H1 (cell line): ENCODE data around the gene CCDC174. TPM values are rescaled to one million over a fixed set of nuclear protein-coding genes. Genes with fewer than 3 reads are reported as not detected.

Source experiments
- CTCF ChIA-PET: fragments of 300-600 bp; sonication (Branson Sonifier 250); formaldehyde crosslinking; loops from one replicate; lab custom pipeline; 2021; ENCODE audit not compliant: partially characterized antibody; lab: Charles Lee
- POLR2A ChIA-PET: fragments of 300-600 bp; sonication (Branson Sonifier 250); formaldehyde crosslinking; loops from one replicate; lab custom pipeline; 2021; ENCODE audit warnings: inconsistent platforms; ENCODE audit not compliant: partially characterized antibody; lab: Charles Lee
- DNase-seq, 2 experiments: peaks; one replicate each; pipeline versions ENCODE4 v3.0.0 to v3.0.0-alpha.2; 2010 to 2022; ENCODE audit warnings: low spot score in 2 of 2, low read depth in 1 of 2, mixed read lengths in 1 of 2
- FAIRE-seq: peaks from 2 replicates; lab custom pipeline; 2011; peaks lifted over from hg19 to GRCh38; lab: Jason Lieb, UNC
- H2AFZ ChIP-seq: 2 replicates; pipeline ENCODE4 v1.8.1; 2012; ENCODE audit warnings: low read length, inconsistent platforms
- H2AK5ac ChIP-seq: 2 replicates; pipeline ENCODE4 v1.6.1; 2013; ENCODE audit warnings: low read depth, low read length
- H2BK120ac ChIP-seq: replicated peaks from 2 replicates; pipeline ENCODE3; 2013; ENCODE audit warnings: low read depth, low read length, inconsistent platforms
- H2BK12ac ChIP-seq: 2 replicates; pipeline ENCODE4 v1.6.1; 2013; ENCODE audit warnings: low read depth, low read length
- H2BK15ac ChIP-seq: 2 replicates; pipeline ENCODE4 v1.6.1; 2013; ENCODE audit warnings: low read length
- H2BK20ac ChIP-seq: 2 replicates; pipeline ENCODE4 v1.6.1; 2013; ENCODE audit warnings: low read length
- H2BK5ac ChIP-seq: 2 replicates; pipeline ENCODE4 v1.6.1; 2013; ENCODE audit warnings: low read depth, low read length
- H3K14ac ChIP-seq: 2 replicates; pipeline ENCODE4 v1.6.1; 2013; ENCODE audit warnings: inconsistent platforms; ENCODE audit not compliant: insufficient read length
- H3K18ac ChIP-seq: 2 replicates; pipeline ENCODE4 v1.6.1; 2013; ENCODE audit warnings: low read length; ENCODE audit errors: extremely low read depth
- H3K23ac ChIP-seq: 2 replicates; pipeline ENCODE4 v1.6.1; 2013; ENCODE audit warnings: inconsistent platforms; ENCODE audit not compliant: insufficient read length
- H3K23me2 ChIP-seq: 2 replicates; pipeline ENCODE4 v1.6.1; 2013; ENCODE audit warnings: low read depth, low read length
- H3K27ac ChIP-seq: 2 replicates; pipeline ENCODE4 v1.6.1; 2011; ENCODE audit warnings: low read depth, low read length, inconsistent platforms
- H3K27me3 ChIP-seq, 4 experiments: replicated peaks in 1 of 4; 1 replicate in 1 of 4; 2 replicates in 3 of 4; pipeline versions ENCODE4 v1.6.1 to v1.8.1; 2011 to 2013; ENCODE audit warnings: low read length in 3 of 4, mild to moderate bottlenecking in 3 of 4, inconsistent platforms in 2 of 4, mixed read lengths in 2 of 4, moderate library complexity in 1 of 4; ENCODE audit not compliant: control insufficient read depth in 3 of 4, insufficient read depth in 3 of 4; ENCODE audit errors: extremely low read depth in 1 of 4
- H3K36me3 ChIP-seq, 4 experiments: 2 replicates each; pipeline versions ENCODE4 v1.6.1 to v1.8.1; 2011 to 2013; ENCODE audit warnings: mild to moderate bottlenecking in 4 of 4, low read length in 3 of 4, moderate library complexity in 2 of 4, control low read depth in 1 of 4, inconsistent platforms in 1 of 4; ENCODE audit not compliant: insufficient read depth in 4 of 4, control insufficient read depth in 2 of 4
- H3K4ac ChIP-seq: replicated peaks from 2 replicates; pipeline ENCODE3; 2013; ENCODE audit warnings: low read length, low read depth, mixed read lengths, inconsistent platforms; ENCODE audit not compliant: insufficient read length
- H3K4me1 ChIP-seq, 4 experiments: replicated peaks in 1 of 4; 1 replicate in 1 of 4; 2 replicates in 3 of 4; pipeline versions ENCODE4 v1.6.1 to v1.8.1; 2011 to 2013; ENCODE audit warnings: low read length in 3 of 4, inconsistent platforms in 2 of 4, mixed read lengths in 1 of 4; ENCODE audit not compliant: insufficient read depth in 4 of 4, control insufficient read depth in 3 of 4
- H3K4me2 ChIP-seq, 2 experiments: 2 replicates each; pipeline versions ENCODE4 v1.6.1 to v1.8.1; 2011 to 2013; ENCODE audit warnings: low read depth in 2 of 2, low read length in 2 of 2, control low read depth in 1 of 2, inconsistent platforms in 1 of 2, mild to moderate bottlenecking in 1 of 2; ENCODE audit not compliant: insufficient read depth in 1 of 2
- H3K4me3 ChIP-seq, 4 experiments: fragments of 200-600, 300-600 bp in 1 of 4; sonication (generic), shearing (Covaris generic), sonication (Bioruptor Twin) in 1 of 4; 2 replicates each; pipeline versions ENCODE4 v1.5.1 to v1.8.1; 2011 to 2016; ENCODE audit warnings: low read length in 4 of 4, low read depth in 3 of 4, control low read depth in 2 of 4, inconsistent platforms in 2 of 4, mild to moderate bottlenecking in 2 of 4, mixed read lengths in 1 of 4, moderate library complexity in 1 of 4; ENCODE audit not compliant: insufficient read depth in 2 of 4; ENCODE audit errors: extremely low read depth in 1 of 4
- H3K56ac ChIP-seq: replicated peaks from 2 replicates; pipeline ENCODE3; 2013; ENCODE audit warnings: low read depth, mild to moderate bottlenecking, mixed read lengths, low read length, inconsistent platforms; ENCODE audit not compliant: insufficient read length
- H3K79me1 ChIP-seq: 2 replicates; pipeline ENCODE4 v1.6.1; 2013; ENCODE audit warnings: low read depth, low read length, control low read depth
- H3K79me2 ChIP-seq, 2 experiments: 2 replicates each; pipeline versions ENCODE4 v1.6.1 to v1.8.1; 2012 to 2013; ENCODE audit warnings: low read length in 2 of 2, mild to moderate bottlenecking in 2 of 2, inconsistent platforms in 1 of 2; ENCODE audit not compliant: insufficient read depth in 2 of 2, control insufficient read depth in 1 of 2
- H3K9ac ChIP-seq, 4 experiments: replicated peaks in 1 of 4; 1 replicate in 1 of 4; 2 replicates in 3 of 4; pipeline versions ENCODE4 v1.6.1 to v1.8.1; 2011 to 2013; ENCODE audit warnings: low read depth in 3 of 4, low read length in 3 of 4, control low read depth in 2 of 4, mild to moderate bottlenecking in 2 of 4, moderate library complexity in 2 of 4, inconsistent platforms in 1 of 4; ENCODE audit errors: extremely low read depth in 1 of 4
- H3K9me3 ChIP-seq, 2 experiments: 2 replicates each; pipeline versions ENCODE4 v1.6.1 to v1.8.1; 2012 to 2013; ENCODE audit warnings: mild to moderate bottlenecking in 2 of 2, moderate library complexity in 2 of 2, control low read depth in 1 of 2, inconsistent platforms in 1 of 2, low read depth in 1 of 2, low read length in 1 of 2, mixed read lengths in 1 of 2; ENCODE audit not compliant: insufficient read depth in 2 of 2
- H4K20me1 ChIP-seq, 2 experiments: replicated peaks in 1 of 2; 2 replicates each; pipeline versions ENCODE3 to v1.8.1; 2011 to 2013; ENCODE audit warnings: inconsistent platforms in 2 of 2, low read length in 2 of 2, mild to moderate bottlenecking in 1 of 2; ENCODE audit not compliant: insufficient read depth in 2 of 2, control insufficient read depth in 1 of 2
- H4K5ac ChIP-seq: 2 replicates; pipeline ENCODE4 v1.6.1; 2013; ENCODE audit warnings: low read length, low read depth, mixed read lengths, inconsistent platforms; ENCODE audit not compliant: insufficient read length
- H4K8ac ChIP-seq: 2 replicates; pipeline ENCODE4 v1.8.0; 2013; ENCODE audit warnings: mild to moderate bottlenecking, moderate library complexity, low read length, inconsistent platforms; ENCODE audit not compliant: insufficient read depth; ENCODE audit errors: extremely low read depth
- H4K91ac ChIP-seq: replicated peaks from 2 replicates; pipeline ENCODE3; 2013; ENCODE audit warnings: low read length, mixed read lengths, inconsistent platforms; ENCODE audit not compliant: insufficient read length
- CHD2 ChIP-seq: IDR thresholded peaks from 2 replicates; pipeline ENCODE4 v1.6.1; 2012; ENCODE audit warnings: low read length, improper control_type of control experiment
- GTF2F1 ChIP-seq: IDR thresholded peaks from 2 replicates; pipeline ENCODE4 v1.6.1; 2012; ENCODE audit warnings: low read depth, low read length, improper control_type of control experiment, borderline replicate concordance
- HDAC2 ChIP-seq, 2 experiments: fragments of 300-600 bp in 1 of 2; sonication (generic) in 1 of 2; IDR thresholded peaks; 2 replicates each; pipeline ENCODE4 v1.6.1; 2011 to 2012; ENCODE audit warnings: low read depth in 2 of 2, low read length in 2 of 2, mild to moderate bottlenecking in 2 of 2, moderate library complexity in 2 of 2, borderline replicate concordance in 1 of 2, inconsistent platforms in 1 of 2
- SP2 ChIP-seq: IDR thresholded peaks from 2 replicates; pipeline ENCODE4 v1.6.1; 2012; ENCODE audit warnings: mild to moderate bottlenecking, low read length, inconsistent platforms
- TAF7 ChIP-seq: optimal IDR thresholded peaks from 2 replicates; pipeline ENCODE3; 2011; ENCODE audit warnings: low read depth, mild to moderate bottlenecking, inconsistent platforms, low read length, moderate library complexity, borderline replicate concordance
- ZNF274 ChIP-seq: IDR thresholded peaks from 2 replicates; pipeline ENCODE4 v1.7.0; 2012; ENCODE audit warnings: low read length, borderline replicate concordance; ENCODE audit errors: extremely low read depth
- WGBS, 2 experiments: shearing (Covaris generic) in 1 of 2; methylation state at CpG; one replicate each; pipeline versions ENCODE4 v1.1.6 to v1.1.7; 2013 to 2015; ENCODE audit warnings: low lambda C conversion rate in 2 of 2, mixed read lengths in 2 of 2, inconsistent platforms in 1 of 2, low coverage in 1 of 2, missing lambda C conversion rate in 1 of 2; ENCODE audit not compliant: insufficient replicate concordance in 2 of 2, insufficient coverage in 1 of 2, insufficient read length in 1 of 2; ENCODE audit errors: extremely low coverage in 1 of 2, missing lambda C conversion rate in 1 of 2; 5-methylcytosine and 5-hydroxymethylcytosine counted together
- polyA plus RNA-seq, 7 experiments: library from polyadenylated mRNA; depleted of rRNA in 3 of 7; stranded (reverse) in 5 of 7; unstranded in 2 of 7; fragments of >200 nt in 5 of 7; fragments of 200-250 nt in 2 of 7; gene quantifications; 1 replicate in 5 of 7; 2 replicates in 1 of 7; 4 replicates in 1 of 7; pipeline versions ENCODE4 v1.2.1 to v1.2.3, GENCODE V29; 2011 to 2013; ENCODE audit warnings: missing spikeins in 2 of 7, mixed read lengths in 2 of 7
- total RNA-seq: library from RNA; stranded (reverse); fragmentation: NEBNext Ultra II Directional; extraction: Animal tissue kit (Norgen Biotek cat#: 25700); gene quantifications from 2 replicates; pipeline ENCODE4 v1.2.1, GENCODE V29; 2021

The CCDC174 gene
- total and polyA plus RNA-seq, 2 of the 8 experiments (the other 6 are each of a cell fraction or from before 2014, with no cell fraction given): 3.5 to 11.9 TPM

DNA sequence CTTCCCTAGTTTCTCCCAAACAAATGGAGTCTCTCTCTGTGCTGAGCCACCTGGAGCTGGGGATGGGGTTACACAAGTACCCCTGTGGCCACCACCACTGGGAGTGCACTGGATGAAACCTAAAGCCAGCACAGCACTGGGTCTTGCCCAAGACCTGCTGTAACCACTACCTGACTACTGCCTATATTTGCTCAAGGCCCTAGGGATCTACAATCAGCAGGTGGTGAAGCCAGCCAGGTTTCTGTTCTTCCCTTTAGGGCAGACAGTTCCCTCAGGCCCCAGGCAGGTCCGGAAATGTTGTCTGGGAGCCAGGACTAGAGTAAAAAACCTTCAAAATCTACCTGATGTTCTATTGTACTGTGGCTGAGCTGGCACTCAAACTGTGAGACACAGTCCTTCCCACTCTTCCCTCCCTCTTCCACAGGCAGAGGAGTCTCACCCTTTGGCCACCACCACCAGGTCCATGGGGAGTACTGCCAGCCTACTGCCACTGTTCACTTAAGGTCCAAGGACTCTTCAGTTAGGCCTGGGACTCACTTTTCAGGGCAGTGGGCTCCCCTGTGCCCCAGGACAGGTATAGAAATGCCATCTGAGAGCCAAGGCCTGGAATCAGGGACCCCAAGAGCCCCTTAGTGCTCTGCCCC lies 47.2 kb downstream of the CCDC174 start:
- H3K79me1 ChIP-seq: no peaks in the 10 kb centered on the region
- no peaks in the 10 kb centered on the region for H3K23me2 ChIP-seq
- no peaks in the 10 kb centered on the region for H3K36me3 ChIP-seq
- H4K20me1 ChIP-seq: no peaks in the 10 kb centered on the region
- no peak for TF ChIP-seq SP2
- TF ChIP-seq HDAC2 (IDR thresholded peaks at IDR 0.05; ENCODE audit: borderline replicate concordance in 1 of 2, low read depth in 2 of 2, low read length in 2 of 2): no peak
- no peak for TF ChIP-seq CHD2
- no peak for TF ChIP-seq GTF2F1
- no peak for TF ChIP-seq ZNF274
- TF ChIP-seq TAF7: no peak
- no peak overlapping the region for H4K91ac ChIP-seq
- no peak overlapping the region for H3K9ac ChIP-seq
- no peak overlapping the region for H2AFZ ChIP-seq
- H3K27me3 ChIP-seq: no peaks in the 10 kb centered on the region
- no peak overlapping the region for H2BK20ac ChIP-seq
- no peak overlapping the region for H3K4ac ChIP-seq
- H3K4me1 ChIP-seq: no peaks in the 10 kb centered on the region
- H2AK5ac ChIP-seq: no peak overlapping the region
- no peak overlapping the region for H2BK15ac ChIP-seq
- no peak overlapping the region for H3K27ac ChIP-seq
- no peak overlapping the region for H3K18ac ChIP-seq
- ChIA-PET POLR2A (no interaction called here), CTCF (interaction anchor here (1.0 to 2.6 kb wide), 3 partner anchors 12 to 228 kb away, joined by 3 to 8 read pairs (median 6); no protein-coding TSS in a partner anchor)
- H2BK5ac ChIP-seq: no peak overlapping the region
- no peak overlapping the region for H2BK12ac ChIP-seq
- no peak overlapping the region for H3K4me3 ChIP-seq
- no peak overlapping the region for H3K56ac ChIP-seq
- no peak overlapping the region for H3K14ac ChIP-seq
- H3K9me3 ChIP-seq: no peaks in the 10 kb centered on the region
- H3K23ac ChIP-seq: no peak overlapping the region
- no peak overlapping the region for H4K8ac ChIP-seq
- DNase-seq: peak in 1 of 2 experiments; percentile 26
- H3K4me2 ChIP-seq: no peak overlapping the region
- no peak for FAIRE-seq
- H3K79me2 ChIP-seq: no peaks in the 10 kb centered on the region
- WGBS, 2 experiments: 80% methylated on average over 1 of the region's 1 CpG; no CpG with 5 or more reads in 1 of the 2 experiments
- no peak overlapping the region for H4K5ac ChIP-seq
- H2BK120ac ChIP-seq: no peak overlapping the region
